ENCODE data around the gene CCDC9B.

The CCDC9B gene

DNA sequence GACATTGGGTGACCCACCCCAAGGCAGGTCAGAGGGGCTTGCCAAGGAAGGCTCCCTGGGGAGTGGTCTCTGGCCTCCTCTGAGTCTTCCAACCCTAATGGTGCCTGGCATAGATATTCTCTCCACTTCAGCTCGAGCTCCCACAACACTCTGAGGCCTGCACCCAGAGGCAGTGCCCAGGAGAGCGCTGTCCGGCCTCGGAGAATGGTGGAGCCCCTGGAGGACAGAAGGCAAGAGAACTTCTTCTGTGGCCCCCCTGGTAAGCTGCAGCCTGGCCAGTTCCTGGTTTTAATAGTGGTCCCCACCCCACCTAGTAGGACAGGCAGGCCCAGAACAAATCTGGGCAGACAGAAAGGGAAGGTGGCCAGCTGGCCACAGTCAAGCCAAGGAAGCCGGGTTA is 24.3 kb upstream of the CCDC9B start:
- no peak for DNase-seq

DNA sequence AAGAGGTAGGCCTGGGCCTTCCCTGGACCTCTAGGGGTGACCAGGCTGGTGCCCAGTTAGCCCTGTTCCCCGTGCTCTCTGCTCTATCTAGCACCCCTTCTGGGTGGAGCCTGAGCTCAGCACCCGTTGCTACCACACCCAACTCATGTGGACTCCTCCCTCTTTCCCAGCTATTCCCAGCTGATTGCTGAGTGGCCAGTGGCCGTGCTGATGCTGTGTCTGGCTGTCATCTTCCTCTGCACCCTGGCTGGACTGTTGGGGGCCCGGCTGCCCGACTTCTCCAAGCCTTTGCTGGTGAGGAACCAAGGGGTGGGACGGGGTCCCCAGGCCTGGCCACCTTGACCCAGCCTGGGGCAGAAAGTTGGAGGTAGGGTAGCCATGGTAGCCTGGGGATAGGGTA is 23.5 kb upstream of the CCDC9B start:
- no peak for DNase-seq

DNA sequence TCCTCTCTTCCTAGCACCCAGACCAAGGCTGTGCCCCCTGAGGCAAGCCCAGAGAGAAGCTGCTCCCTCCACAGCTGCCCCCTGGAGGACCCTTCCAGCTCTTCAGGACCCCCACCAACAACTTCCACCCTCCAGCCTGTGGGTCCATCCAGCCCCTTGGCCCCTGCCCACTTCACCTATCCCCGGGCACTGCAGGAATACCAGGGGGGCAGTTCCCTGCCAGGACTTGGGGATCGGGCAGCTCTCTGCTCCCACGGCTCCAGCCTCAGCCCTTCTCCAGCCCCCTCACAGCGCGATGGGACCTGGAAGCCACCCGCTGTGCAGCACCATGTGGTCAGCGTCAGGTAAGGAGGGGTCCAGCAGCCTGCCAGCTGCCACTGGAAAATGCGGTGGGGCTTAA is 22.9 kb upstream of the CCDC9B start:
- DNase-seq: no peak

DNA sequence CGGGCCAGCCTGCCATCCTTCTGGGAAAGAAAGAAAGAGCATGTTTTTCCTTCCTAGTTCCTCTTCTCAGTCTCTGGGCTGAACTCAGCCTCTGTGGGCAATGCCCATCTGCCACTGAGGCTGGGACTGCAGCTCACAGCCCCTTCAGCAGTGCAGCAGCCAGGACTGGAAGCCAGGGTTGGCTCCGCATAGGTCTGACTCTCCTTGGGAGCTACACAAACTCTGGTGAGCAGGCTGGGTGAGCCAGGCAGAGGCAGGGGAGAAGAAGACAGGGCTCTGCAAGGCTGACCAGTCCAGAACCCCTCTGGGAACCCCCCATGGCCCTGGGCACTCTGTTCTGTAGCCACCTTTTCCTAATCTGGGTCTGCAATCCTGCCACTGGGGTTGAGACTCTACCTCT is 20.9 kb upstream of the CCDC9B start:
- no peak for DNase-seq

DNA sequence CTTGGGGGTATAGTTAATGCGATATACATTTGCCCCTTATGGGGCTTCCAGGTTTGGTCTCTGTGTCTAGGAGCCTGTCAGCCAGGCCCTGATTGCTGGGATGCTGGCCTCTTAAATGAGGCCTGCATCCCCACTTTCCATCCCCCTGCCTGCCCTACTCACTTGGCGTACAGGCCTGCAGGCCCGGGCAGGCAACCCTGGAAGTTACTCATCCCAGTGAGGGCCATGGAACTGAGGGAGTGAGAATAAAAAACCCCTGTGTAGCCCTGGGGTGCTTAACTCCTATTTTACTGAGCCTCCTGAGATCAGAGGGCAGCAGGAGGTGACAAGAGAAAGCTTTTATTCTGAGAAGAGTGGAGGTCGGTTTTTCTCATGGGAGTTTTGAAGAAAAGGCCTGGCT is 19.3 kb upstream of the CCDC9B start:
- no peak for DNase-seq

DNA sequence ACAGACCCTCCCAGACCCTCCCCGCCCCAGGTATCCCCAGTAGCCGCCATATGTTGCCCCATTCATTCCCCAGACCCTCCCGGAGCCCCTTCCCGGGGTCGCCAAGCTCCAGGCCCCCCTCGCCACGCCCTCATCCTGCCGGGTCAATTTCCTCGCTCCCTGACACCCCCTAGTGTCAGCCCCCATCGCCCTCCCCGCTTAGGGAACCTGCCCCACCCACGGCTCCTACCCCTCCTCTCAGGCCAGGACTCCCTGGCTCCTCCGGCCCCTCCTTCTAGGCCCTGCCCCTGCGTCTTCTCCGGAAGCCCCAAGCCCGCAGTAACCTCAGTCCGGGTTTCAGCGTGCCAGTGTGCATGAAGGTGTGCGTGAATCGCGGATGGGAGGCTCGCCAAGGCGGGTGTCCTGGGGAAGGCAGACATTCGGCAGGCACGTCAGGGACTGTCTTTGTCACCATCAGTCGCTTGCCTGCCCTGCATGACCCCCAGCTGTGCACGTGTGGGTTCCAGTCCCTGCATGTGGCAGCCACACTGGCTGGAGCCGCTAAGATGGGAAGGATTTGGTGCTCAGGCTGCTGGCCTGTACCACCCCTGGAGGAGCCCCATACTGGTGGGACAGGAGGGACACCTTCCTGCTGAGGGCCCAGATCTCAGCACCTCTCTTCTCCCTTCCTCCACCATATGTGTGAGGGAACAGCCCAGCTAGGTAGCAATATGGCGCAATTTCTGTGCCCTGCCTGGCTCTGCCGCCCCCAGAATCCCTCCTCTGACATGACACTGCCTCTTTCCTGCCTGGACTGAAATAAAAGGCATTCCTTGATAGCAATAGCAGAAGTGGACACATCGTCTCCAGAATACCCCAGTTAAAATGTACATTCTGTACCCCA is 18.0 kb upstream of the CCDC9B start:
- peak; percentile 19 for DNase-seq

DNA sequence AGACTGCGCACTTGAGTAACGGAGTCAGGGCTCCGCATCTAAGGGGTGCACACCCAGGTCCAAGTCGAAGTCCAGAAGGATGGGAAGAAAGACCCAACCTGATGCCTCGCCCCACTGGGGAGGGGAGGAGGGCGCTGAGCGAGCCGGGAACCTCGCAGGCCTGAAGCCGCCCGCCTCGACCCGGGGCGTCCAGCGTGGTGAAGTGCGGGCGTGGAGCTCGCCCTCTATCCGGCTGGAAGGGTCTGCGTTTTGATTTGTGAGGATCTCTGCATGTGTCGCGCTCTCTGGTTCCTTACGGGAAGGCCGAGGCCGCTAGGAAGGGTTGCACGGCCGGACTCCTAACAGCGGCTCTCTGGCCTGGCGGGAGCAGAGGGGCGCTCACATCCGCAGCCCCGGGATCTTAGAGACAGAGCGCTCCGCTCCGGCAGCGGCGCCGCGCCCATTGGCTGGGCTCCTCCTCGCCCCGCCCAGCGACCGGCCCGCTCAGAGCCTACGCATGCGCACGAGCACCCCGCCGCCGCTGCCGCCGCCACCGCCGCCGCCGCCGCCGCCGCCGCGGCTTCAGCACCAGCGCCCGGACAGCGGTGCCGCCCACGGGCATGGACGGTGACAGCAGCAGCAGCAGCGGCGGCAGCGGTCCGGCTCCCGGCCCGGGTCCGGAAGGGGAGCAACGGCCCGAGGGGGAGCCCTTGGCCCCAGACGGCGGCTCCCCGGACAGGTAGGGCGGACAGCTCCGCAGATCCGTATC is 17.2 kb upstream of the CCDC9B start, which contains the start of gene DISP2:
TSS of gene DISP2 (plus strand) at position 497 of the 748 bp plus-strand sequence. CDS start at position 600, 103 bp downstream.
- DNase-seq: peak; percentile 92

DNA sequence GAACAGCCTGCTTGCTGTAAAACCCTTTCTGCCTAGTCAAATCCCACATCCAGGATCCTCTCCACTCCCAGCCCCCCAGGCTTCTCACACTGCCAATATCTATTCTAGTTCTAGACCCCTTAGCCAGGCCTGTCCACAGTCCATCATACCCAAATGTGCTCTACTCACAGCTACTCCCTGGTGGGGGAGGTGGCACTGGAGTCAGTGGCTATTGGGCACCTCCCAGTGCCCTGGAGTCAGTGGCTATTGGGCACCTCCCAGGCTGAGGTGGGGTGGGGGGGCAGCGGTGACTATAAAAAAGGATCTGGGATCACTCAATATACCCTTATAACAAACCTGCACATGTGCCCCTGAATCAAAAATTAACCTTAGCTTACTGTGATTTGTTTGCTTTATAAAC is 16.5 kb upstream of the CCDC9B start:
- no peak for DNase-seq

DNA sequence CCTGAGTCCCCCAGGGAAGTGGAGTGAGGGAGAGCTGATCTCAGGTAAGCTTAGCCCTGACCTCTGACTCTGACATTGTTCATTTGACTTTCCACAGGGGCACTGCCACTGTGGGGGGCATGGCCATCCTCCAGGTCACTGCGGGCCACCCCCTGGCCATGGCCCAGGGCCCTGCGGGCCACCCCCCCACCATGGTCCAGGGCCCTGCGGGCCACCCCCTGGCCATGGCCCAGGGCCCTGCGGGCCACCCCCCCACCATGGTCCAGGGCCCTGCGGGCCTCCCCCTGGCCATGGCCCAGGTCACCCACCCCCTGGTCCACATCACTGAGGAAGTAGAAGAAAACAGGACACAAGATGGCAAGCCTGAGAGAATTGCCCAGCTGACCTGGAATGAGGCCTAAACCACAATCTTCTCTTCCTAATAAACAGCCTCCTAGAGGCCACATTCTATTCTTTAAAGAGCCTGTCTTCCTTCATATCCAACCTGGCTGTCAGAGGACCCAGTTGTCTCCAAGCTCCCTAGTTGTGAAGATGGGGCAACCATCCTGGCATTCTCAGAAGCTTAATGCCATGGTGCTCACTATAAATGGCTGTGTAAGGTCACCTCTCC is 15.3 kb upstream of the CCDC9B start:
- DNase-seq: no peak

DNA sequence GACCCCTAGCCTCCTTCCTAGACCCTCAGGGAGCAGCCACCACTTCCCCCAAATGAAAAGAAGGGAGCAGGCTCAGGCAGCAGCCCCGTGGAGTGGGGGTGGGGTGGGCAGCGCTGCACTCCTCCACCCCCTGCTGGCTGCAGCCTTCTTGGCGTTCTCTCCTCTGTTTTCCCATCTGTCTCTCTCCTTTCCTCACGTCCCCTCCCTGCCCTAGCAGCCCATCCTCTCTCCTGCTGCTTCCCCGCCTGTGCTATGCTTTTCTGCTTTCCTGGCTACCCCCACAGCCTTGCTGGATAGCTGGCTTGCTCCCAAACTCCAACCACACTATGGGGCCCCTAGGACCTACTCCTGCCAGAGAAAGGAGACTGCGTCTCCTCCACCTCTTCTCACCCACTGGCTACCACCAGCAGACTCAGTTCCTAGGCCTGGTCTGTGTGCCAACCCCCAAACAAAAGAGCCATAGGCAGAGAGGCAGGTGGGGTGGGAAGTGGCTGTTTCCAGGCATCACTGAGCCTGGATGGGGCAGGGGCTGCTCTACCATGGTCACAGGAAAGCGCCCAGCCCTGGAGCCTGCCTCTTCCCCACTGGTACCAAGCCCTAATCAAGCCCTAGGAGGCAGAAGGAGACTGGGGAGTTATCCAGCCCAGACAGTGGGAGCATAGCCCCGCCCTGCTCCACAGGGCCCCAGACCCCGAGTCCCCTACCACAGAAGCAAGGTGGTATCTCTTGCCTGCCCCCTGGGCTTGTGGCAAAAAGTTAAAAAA is 13.9 kb upstream of the CCDC9B start:
- no peak for DNase-seq

DNA sequence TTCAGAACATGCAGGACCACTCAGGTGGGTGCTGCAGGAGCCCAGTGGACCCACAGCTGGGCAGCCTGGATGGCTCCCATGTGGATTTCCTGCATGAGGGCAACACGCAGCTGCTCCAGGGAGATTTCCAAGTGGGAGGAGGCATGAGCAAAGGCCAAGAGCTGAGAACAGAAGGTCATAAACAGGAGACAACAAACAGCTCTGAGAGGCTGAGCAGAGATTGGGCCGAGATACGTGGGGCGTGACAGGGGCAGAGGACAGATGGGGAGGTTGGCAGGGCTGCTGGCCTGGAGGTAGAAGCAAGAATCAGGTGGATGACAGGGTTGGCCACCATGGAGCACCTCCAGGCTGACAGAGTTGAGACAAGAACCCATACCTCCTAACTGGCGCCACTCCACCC is 13.0 kb upstream of the CCDC9B start:
- no peak for DNase-seq

DNA sequence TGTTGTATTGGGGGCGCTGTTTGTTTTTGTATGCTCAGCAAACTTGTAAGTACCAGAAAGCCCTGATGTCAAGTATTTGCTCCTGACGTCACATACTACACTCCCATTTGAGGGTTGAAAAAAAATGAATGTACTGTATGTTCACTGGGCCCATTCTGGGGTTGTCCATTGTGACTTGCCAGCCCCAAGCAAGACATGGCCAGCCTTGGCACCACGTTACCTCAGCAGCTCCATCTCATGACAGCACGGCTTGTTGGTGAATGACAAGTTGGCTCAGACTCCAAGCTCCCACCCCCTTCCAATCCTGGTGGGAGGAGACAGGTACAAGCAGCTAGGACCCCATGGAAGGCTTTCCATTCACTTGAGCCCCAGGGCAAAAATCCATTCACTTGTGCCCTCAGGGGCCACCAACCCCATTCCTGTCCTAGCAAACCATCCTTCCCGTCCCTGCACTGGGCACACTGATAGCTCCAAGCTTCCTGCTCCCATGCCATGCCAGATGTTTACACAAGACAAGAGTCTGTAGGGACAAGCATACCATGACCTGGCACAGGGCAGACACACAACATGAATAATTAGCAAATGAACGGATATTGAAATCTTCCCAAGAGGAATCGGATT is 11.7 kb upstream of the CCDC9B start:
- DNase-seq: no peak

DNA sequence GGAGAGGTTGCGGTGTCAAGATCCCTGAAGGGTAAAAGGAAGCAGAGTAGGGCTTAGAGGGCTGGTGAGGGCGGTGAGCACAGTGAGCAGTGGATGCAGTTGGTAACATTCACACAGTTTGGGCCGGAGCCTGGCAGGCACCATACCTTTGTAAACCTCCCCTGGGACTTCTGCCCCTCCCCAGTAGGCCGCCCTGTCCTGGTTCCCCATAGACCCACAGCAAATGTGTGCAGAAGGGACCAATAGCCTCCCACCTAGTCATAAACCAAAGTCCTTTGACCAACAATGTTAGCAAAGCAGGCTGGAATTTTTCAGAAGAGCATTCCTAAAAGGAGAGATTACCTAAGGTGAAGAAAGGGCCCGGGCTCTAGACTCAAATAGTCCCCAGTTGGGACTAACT is 8.4 kb upstream of the CCDC9B start:
- no peak for DNase-seq

DNA sequence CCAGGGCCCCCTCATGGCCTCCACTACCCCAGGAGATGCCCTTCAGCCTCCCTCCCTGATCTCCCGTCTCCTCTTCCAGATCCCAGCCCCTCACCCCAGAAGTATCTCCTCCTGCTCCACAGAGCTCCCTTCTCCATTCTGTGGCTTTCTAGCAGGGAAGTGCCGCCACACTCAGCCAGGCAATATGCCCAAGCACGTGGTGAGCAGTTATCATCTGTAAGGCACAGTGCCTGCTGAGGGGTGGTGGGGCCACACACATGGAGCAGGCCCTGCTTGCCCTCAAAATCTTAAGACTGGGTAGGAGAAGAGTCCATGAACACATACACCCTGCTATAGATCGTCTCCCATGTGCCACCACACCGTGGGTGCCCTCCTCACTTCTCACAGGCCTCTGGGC is 7.7 kb upstream of the CCDC9B start:
- DNase-seq: no peak

DNA sequence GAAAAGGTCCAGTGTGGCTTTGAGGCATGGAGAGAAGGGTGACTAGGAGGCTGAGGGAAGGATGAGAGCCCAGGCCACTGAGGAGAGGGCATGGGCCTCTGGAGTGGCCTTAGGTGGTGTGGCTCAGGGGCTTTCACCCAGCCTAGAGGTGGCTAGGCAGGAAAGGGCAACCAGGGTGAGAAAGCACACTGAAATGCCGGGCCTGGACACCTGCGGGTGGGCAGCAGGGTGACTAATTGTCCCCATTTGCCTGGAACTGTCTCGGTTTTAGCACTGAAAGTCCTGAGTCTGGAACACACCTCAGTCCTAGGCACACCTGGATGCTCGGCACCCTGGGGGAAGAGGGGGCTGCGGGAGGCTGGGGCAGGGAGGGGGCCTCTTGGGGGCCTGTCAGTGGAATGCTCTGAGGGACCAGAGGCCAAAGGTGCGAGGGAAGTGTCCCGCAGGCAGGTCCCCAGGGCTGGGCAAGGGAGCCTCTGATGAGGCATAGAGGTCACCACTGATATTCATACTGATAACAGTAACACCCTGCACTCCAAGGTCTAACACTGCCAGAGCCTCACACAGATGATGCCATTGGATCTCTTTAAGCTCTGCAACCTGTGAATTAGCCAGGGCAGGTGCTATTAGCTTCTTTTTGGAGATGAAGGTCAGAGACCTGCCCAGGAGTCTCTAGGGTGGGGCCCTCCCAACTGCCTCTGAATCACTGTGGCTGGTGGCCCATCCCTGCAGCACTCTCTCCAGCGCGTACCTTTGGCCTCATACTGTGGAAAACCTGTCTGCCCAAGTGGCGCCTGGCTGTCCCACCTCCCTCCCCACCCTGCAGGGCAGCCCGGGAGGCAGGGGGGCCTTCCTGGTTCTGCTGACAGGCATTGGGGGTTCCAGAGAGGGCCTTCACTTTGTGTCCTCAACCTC is 7.1 kb upstream of the CCDC9B start:
- DNase-seq: no peak

DNA sequence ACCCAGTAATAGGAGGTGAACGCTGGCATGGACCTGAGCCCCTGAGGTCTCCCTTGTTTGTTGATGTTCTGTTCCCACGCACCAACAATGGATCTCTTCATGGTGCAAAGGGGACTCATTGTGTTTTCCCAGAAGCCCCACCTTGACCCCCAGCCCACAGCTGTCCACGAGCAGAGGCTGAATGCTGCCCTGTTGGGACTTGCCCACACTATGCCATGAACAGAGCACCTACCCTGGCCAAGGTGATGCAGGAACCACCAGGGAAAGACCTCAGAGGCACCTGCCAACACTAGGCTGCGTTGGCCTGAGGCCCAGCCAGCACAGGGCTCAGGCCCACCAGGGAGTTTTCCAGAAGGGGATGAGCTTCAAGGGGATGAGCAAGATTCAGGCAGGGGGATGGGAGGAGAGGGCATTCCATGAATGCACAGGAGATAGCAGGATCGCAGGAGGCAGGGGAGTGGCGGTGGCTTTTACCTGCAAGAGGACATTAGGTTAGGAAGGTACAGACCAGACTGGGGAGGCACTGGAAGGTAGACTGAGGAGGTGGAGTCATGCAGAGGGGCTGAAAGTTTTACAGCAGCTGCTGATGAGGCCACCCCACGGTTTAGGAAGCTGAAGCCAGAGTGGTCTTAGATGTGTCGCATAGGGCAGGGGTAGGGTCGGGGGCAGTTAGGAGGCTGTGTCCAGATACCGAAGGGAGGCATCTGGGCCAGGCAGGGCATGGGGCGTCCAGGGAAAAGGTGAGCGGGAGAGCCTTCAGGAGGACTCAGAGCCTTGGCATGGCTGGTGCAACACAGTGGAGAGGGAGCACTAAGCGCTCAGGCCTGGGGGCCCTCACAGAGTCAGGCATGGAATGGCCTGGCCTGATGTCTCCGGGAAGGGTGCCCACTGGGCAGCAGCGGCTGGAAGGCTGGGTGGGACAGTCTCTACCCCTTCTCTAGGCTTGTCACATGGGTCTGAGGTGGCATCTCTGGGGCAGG is 6.1 kb upstream of the CCDC9B start:
- DNase-seq: no peak

DNA sequence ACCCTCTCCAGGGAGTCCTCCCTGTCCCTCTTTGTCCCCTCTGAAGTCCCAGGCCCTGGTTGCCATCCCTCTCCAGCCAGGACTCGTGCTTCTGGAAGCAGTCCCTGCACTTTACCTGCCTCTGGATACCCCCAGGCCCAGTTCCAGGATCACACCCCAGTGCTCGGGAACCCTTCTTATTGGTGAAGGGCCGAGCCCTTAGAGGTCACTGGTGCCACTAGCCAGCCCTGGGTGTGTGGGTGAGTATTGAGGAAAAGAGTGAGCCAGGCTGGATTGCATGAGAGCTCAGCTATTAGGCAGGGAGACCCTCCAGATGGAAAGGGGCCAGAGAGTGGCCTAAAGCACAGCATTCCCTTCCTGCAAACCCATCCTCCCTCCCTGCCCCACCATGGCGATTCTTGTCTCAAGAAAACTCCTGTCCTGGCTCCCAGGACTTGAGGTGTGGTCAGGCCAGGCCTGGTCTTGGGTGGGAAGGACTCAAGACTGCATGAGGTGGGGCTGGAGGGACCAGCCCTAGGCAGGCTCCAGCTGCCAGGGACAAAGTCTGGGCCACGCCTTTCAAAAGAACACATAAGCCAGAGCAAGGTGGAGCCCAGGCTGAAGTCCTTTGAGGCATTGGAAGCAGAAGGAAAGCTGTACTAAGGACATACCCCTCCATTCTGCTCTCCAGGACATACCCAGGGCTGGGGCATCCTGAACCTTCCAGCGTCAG is 5.3 kb upstream of the CCDC9B start:
- no peak for DNase-seq

DNA sequence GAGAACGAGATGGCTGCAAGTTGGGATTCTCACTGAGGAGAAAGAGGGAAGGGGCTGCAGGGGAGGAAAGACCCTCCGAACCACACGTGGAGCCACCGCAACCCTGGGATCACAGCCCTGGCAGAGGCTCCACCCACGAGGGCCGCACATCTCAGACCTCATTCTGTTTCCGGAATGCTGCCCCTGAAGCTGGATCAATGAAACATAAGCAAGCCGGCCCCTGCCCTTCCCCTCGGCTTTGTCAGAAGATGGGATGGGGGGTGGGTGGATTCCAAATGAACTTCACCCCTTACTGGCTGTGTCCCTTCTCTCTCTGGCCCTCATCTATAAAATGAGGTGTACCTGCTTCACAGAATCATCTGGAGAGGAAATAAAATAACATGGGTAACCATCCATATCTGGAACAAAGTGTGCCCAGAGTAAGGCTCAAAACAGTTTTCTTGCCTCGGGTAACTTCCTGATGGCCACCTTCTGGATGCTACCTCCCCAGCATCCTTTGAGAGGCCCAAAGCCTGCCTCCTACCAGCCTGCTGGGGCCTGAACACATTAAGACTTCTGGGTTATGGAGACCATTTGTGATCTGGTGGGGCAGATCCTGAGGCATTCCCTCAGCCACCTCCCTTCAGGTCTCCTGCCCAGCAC is 4.6 kb upstream of the CCDC9B start:
- no peak for DNase-seq

DNA sequence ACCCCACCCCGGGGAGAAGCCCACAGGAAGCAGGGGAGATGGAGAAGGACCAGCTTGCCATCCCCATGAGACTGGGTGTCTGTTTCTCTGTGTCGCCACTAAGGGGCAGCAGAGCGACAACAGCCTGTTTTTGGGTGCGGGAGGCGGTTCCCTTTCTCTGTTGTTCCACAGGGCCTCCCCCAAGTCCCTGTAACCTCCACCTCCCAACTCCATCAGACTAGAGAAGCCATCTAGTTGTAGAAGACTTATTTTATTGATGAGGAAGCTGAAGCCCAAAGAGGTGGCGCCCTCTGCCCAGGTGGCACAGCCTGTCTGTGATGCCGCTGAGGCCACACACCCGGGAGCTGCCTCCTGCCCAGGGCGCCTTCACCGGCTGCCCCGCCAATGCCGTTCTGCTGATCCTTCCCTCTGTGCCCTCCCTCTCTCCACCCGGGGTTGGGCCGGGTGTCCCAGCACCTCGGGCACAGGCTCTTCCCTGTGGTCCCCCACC is 3.9 kb upstream of the CCDC9B start:
- peak; percentile 71 for DNase-seq

Measured in activated naive CD4-positive, alpha-beta T cell treated with Interleukin-2 at 50 U/mL for 16 hours (primary cell).